Activated CD4-positive, alpha-beta memory T cell treated with anti-CD3 and anti-CD28 coated beads for 36 hours (primary cell): ENCODE results near the gene BAHCC1. TPM values are rescaled to one million over a fixed set of nuclear protein-coding genes. Genes with fewer than 3 reads are reported as not detected.

Experiments
- CTCF ChIA-PET: fragments of 350-600 bp; sonication (Branson Sonifier 250); formaldehyde crosslinking; loops from one replicate; lab custom pipeline; 2021; ENCODE audit warnings: antibody characterized with exemption, inconsistent platforms; lab: Charles Lee
- POLR2A ChIA-PET: fragments of 350-600 bp; sonication (Branson Sonifier 250); formaldehyde crosslinking; loops from one replicate; lab custom pipeline; 2021; ENCODE audit warnings: antibody characterized with exemption; lab: Charles Lee
- DNase-seq: peaks from one replicate; pipeline ENCODE4 v3.0.0-alpha.2; 2020
- H3K27ac Mint-ChIP-seq: one replicate; pipeline ENCODE4 v1.8.0; 2021; ENCODE audit warnings: mixed read lengths
- H3K27me3 Mint-ChIP-seq: one replicate; pipeline ENCODE4 v1.8.0; 2021; ENCODE audit warnings: mixed read lengths
- H3K36me3 Mint-ChIP-seq: one replicate; pipeline ENCODE4 v1.8.0; 2021; ENCODE audit warnings: mixed read lengths
- H3K4me1 Mint-ChIP-seq: one replicate; pipeline ENCODE4 v1.8.0; 2021; ENCODE audit warnings: low read depth, mixed read lengths
- H3K4me3 Mint-ChIP-seq: one replicate; pipeline ENCODE4 v1.8.0; 2021; ENCODE audit warnings: mild to moderate bottlenecking, mixed read lengths
- H3K9me3 Mint-ChIP-seq: one replicate; pipeline ENCODE4 v1.8.0; 2021; ENCODE audit warnings: mixed read lengths
- intact Hi-C: fragments of 100-400 bp; cut with micrococcal nuclease; formaldehyde crosslinking; loops from one replicate; pipeline ENCODE4 v1.15.1; 2023
- total RNA-seq, 2 experiments: library from RNA; stranded (reverse); gene quantifications; one replicate each; pipeline ENCODE4 v1.2.3, GENCODE V29; 2021

Gene BAHCC1
- total RNA-seq, 2 experiments from 2014 or later, result 0.10 TPM; not detected in 1

- Mint-ChIP-seq H3K4me1 (peaks cover 7% of the 10 kb centered on the region), H3K9me3 (no peaks in the 10 kb centered on the region), H3K27ac (peak overlapping the region; percentile 15), H3K36me3 (no peaks in the 10 kb centered on the region), H3K4me3 (no peak overlapping the region), H3K27me3 (peaks cover 4% of the 10 kb centered on the region)
- DNase-seq, result no peak
- POLR2A ChIA-PET, result interaction anchor here (1.6 kb wide), 1 partner anchor 20 kb away, joined by 3 read pairs; no protein-coding TSS in a partner anchor
- CTCF ChIA-PET, result interaction anchor here (1.3 to 1.4 kb wide), 2 partner anchors 16 to 18 kb away, joined by 3 read pairs; no protein-coding TSS in a partner anchor
- intact Hi-C loops, result no loop called here
These were observed 95.0 kb downstream of the BAHCC1 start for GRCh38 chr17:81489998-81490992.

GRCh38 chr17:81491181-81491581, 95.9 kb downstream of the BAHCC1 start:
- Mint-ChIP-seq H3K27me3 (peaks cover under 1% of the 10 kb centered on the region), H3K36me3 (no peaks in the 10 kb centered on the region), H3K27ac (no peak overlapping the region), H3K4me3 (no peak overlapping the region), H3K4me1 (peaks cover 3% of the 10 kb centered on the region), H3K9me3 (no peaks in the 10 kb centered on the region)
- intact Hi-C loops, result no loop called here
- ChIA-PET CTCF (no interaction called here), POLR2A (no interaction called here)
- DNase-seq, result no peak

DNA sequence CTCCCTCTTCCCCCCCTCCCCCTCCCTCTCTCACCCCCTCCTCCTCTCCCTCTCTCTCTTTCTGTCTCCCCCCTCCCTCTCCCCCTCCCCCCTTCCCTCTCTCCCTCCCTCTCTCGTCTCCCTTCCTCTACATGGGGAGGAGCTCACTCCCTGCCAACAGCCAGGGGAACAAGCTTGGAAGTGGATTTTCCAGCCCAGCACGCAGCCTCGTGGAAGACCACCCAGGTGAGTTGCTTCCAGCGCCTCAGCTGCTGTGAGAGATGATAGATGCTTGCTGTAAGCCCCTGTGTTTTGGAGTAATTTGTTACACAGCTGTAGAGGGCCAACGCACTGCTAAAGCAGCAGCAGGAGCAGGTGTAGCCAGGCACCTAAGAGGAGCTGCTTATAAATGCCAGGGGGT, 96.5 kb downstream of the BAHCC1 start:
- no peak for DNase-seq
- no peaks in the 10 kb centered on the region for H3K9me3 Mint-ChIP-seq
- ChIA-PET CTCF (no interaction called here), POLR2A (no interaction called here)
- H3K27ac Mint-ChIP-seq, result no peak overlapping the region
- H3K27me3 Mint-ChIP-seq, result no peaks in the 10 kb centered on the region
- H3K4me3 Mint-ChIP-seq, result no peak overlapping the region
- no peaks in the 10 kb centered on the region for H3K4me1 Mint-ChIP-seq
- intact Hi-C loops, result no loop called here
- H3K36me3 Mint-ChIP-seq, result no peaks in the 10 kb centered on the region

- Mint-ChIP-seq H3K4me3 (no peak overlapping the region), H3K27me3 (no peaks in the 10 kb centered on the region), H3K9me3 (no peaks in the 10 kb centered on the region), H3K4me1 (no peaks in the 10 kb centered on the region), H3K27ac (no peak overlapping the region), H3K36me3 (no peaks in the 10 kb centered on the region)
- DNase-seq, result no peak
- intact Hi-C loops, result no loop called here
- ChIA-PET CTCF (no interaction called here), POLR2A (no interaction called here)
These were observed 96.9 kb downstream of the BAHCC1 start for GRCh38 chr17:81492202-81492601.

GRCh38 chr17:81492706-81493105, 97.4 kb downstream of the BAHCC1 start:
- Mint-ChIP-seq H3K36me3 (no peaks in the 10 kb centered on the region), H3K27ac (no peak overlapping the region), H3K4me3 (no peak overlapping the region), H3K9me3 (no peaks in the 10 kb centered on the region), H3K4me1 (no peaks in the 10 kb centered on the region), H3K27me3 (no peaks in the 10 kb centered on the region)
- ChIA-PET POLR2A (no interaction called here), CTCF (no interaction called here)
- intact Hi-C loops, result no loop called here
- DNase-seq, result no peak

GRCh38 chr17:81493198-81494038, 98.2 kb downstream of the BAHCC1 start:
- H3K27me3 Mint-ChIP-seq, result no peaks in the 10 kb centered on the region
- intact Hi-C loops, result no loop called here
- H3K36me3 Mint-ChIP-seq, result no peaks in the 10 kb centered on the region
- ChIA-PET POLR2A (no interaction called here), CTCF (no interaction called here)
- no peaks in the 10 kb centered on the region for H3K4me1 Mint-ChIP-seq
- H3K27ac Mint-ChIP-seq, result no peak overlapping the region
- no peak overlapping the region for H3K4me3 Mint-ChIP-seq
- DNase-seq, result no peak
- H3K9me3 Mint-ChIP-seq, result no peaks in the 10 kb centered on the region

DNA sequence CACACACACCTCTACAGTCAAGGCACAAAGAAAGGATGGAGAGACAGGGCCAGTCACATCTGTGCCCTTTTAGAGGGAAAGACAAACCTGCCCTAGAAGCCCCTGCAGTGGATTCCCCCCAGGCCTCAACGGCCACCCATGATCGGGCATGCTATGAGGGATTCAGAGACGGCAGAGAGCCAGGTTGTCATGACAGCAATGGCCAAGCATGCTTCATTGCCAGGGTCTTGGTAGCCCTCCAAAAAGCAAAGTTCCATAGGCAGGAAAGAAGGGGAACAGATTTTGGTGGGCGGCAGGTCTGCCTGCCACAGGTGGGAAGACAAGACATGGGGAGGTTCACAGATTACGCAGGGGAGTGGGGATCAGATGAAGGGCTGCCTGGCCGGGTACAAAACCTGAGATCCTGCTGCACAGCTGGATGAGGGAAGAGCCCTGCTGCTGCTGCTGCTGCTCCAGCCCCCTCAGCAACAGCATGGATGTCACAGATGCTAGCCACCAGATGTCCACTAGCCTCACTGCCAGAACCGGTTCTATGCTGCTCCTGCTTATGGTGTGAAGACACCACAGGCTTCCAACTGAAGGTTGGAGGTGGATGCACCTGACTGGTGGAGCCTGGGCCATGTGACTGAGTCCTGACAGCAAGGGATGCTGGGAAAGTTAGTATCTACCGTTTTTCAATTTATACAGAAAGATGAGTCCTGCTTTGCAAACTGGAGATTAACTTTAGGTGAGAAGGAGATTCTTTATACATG, 99.5 kb downstream of the BAHCC1 start:
- Mint-ChIP-seq H3K4me1 (no peaks in the 10 kb centered on the region), H3K27me3 (no peaks in the 10 kb centered on the region), H3K4me3 (no peak overlapping the region), H3K36me3 (no peaks in the 10 kb centered on the region), H3K27ac (no peak overlapping the region), H3K9me3 (no peaks in the 10 kb centered on the region)
- DNase-seq, result no peak
- ChIA-PET POLR2A (no interaction called here), CTCF (no interaction called here)
- intact Hi-C loops, result no loop called here

DNA sequence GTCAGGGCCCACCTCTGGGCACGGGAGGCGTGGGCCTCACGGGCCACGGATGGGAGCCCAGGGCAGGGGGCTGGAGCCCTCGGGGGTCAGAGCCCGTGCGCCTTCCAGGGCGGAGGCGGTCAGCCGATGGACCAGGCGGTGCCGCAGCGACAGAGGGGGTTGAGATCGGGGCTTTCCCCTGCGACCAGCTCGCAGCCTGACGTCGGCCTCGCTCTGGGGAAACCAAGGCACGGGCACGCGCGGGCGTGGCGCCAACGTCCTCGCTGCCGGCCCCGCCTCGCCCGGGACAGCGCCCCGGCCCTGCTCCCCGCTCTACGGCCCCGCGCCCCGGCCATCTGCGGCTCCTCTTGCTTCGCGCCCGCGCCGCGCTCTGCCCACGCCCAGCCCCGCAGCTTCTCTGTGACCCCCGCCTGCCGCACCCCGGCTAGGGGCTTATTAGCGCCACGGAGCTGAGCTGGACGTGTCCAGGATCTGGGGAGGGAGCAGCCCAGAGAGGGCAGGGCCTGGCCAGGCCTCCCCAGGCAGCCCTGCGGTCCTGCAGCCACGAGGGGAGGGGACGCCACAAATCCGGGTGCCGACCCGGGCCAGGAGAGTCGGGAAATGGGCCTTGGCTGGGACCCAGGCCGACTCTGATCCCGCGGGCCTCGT, 103.8 kb downstream of the BAHCC1 start:
- POLR2A ChIA-PET, result interaction anchor here (0.6 to 1.3 kb wide), 3 partner anchors 8 to 10 kb away, joined by 3 to 5 read pairs (median 3); no protein-coding TSS in a partner anchor
- H3K9me3 Mint-ChIP-seq, result no peaks in the 10 kb centered on the region
- H3K27me3 Mint-ChIP-seq, result no peaks in the 10 kb centered on the region
- H3K4me3 Mint-ChIP-seq, result no peak overlapping the region
- CTCF ChIA-PET, result interaction anchor here (0.6 kb wide), 1 partner anchor 68 kb away, joined by 3 read pairs; no protein-coding TSS in a partner anchor
- no peak overlapping the region for H3K27ac Mint-ChIP-seq
- no peaks in the 10 kb centered on the region for H3K36me3 Mint-ChIP-seq
- no peaks in the 10 kb centered on the region for H3K4me1 Mint-ChIP-seq
- no peak for DNase-seq
- intact Hi-C loops, result no loop called here

DNA sequence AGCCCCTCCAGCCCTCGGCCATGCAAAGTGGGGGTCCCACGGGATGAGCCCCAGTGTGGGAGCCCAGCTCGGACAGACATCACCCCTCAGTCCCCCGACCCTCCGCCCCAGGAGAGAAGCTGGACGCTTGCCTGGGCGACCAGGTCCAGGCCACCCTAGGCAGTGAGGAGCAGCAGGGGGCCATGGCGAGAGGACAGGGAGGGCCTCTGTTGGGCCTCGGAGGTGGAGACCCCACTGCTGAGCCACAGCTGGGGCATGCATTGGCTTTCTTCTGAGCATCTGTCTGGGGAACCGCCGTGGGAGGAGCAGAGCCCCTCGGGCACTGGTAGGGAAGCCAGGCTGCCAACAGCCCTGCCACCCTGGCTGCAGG, 104.3 kb downstream of the BAHCC1 start:
- intact Hi-C loops, result no loop called here
- no peak for DNase-seq
- Mint-ChIP-seq H3K27ac (no peak overlapping the region), H3K27me3 (no peaks in the 10 kb centered on the region), H3K36me3 (no peaks in the 10 kb centered on the region), H3K9me3 (no peaks in the 10 kb centered on the region), H3K4me3 (no peak overlapping the region), H3K4me1 (no peaks in the 10 kb centered on the region)
- POLR2A ChIA-PET, result interaction anchor here (0.8 to 1.3 kb wide), 2 partner anchors 7 to 9 kb away, joined by 3 to 5 read pairs; no protein-coding TSS in a partner anchor
- CTCF ChIA-PET, result interaction anchor here (0.6 kb wide), 2 partner anchors 69 to 479 kb away, joined by 3 read pairs; no protein-coding TSS in a partner anchor

- DNase-seq, result no peak
- Mint-ChIP-seq H3K9me3 (no peaks in the 10 kb centered on the region), H3K4me3 (no peak overlapping the region), H3K27me3 (no peaks in the 10 kb centered on the region), H3K4me1 (no peaks in the 10 kb centered on the region), H3K27ac (no peak overlapping the region), H3K36me3 (no peaks in the 10 kb centered on the region)
- CTCF ChIA-PET, result interaction anchor here (0.6 kb wide), 2 partner anchors 15 to 480 kb away, joined by 3 read pairs; no protein-coding TSS in a partner anchor
- intact Hi-C loops, result no loop called here
- POLR2A ChIA-PET, result interaction anchor here (1.3 kb wide), 1 partner anchor 9 kb away, joined by 5 read pairs; no protein-coding TSS in a partner anchor
These were observed 104.8 kb downstream of the BAHCC1 start for GRCh38 chr17:81500047-81500446.

DNA sequence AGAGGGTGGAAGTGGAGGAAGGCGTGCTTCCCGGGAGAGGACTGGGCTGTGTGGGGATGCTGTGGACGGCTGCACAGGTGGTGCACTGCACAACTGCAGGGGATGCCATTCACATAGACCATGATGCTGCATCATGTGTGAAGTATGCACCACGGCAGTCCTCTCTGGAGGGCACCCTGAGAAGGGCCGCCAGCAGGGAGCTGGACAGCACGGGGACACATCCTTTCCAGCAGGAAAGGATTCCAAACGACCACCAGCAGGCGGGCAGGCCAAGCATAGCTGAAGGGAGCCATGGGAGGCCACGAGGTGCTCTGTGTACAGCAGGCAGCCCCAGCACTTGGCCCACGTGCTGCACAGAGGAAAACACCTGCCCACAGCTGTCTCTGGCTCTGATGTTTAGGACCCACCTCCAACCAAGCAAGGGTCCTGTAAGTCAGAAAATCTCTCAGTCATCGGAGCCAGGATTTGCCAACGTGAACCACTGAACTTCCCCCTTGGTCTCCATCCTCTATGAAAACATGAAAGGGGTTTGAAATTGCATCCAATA, 107.3 kb downstream of the BAHCC1 start:
- POLR2A ChIA-PET, result no interaction called here
- no peaks in the 10 kb centered on the region for H3K9me3 Mint-ChIP-seq
- H3K36me3 Mint-ChIP-seq, result no peaks in the 10 kb centered on the region
- H3K27me3 Mint-ChIP-seq, result no peaks in the 10 kb centered on the region
- DNase-seq, result no peak
- H3K27ac Mint-ChIP-seq, result no peak overlapping the region
- no peak overlapping the region for H3K4me3 Mint-ChIP-seq
- CTCF ChIA-PET, result no interaction called here
- no peaks in the 10 kb centered on the region for H3K4me1 Mint-ChIP-seq
- intact Hi-C loops, result no loop called here
